Right lobe of liver (tissue), 6 donors: ENCODE data around the gene STXBP5. TPM values are rescaled to one million over a fixed set of nuclear protein-coding genes. Genes with fewer than 3 reads are reported as not detected.

Experiments used
- ATAC-seq, 4 donors: fragments of 200-7000 bp; cut with Tn5 transposase; one replicate each; pipeline ENCODE4 v1.9.1; 2020; ENCODE audit warnings: mild to moderate bottlenecking in 4 of 4, moderate library complexity in 4 of 4
- DNase-seq, 3 donors: peaks; one replicate each; pipeline ENCODE4 v3.0.0-alpha.2; 2020
- H3K27ac ChIP-seq, 3 donors: fragments of 200-600 bp; one replicate each; pipeline ENCODE4 v1.8.0; 2022
- H3K27me3 ChIP-seq, 2 donors: fragments of 200-600 bp; one replicate each; pipeline ENCODE4 v1.8.0; 2022
- H3K36me3 ChIP-seq, 4 donors: fragments of 200-600 bp; sonication (generic) in 1 of 4; one replicate each; pipeline versions ENCODE4 v1.5.1 to v1.8.0; 2017 to 2022; ENCODE audit warnings: control low read depth in 1 of 4
- H3K4me1 ChIP-seq, 4 donors: fragments of 200-600 bp; sonication (generic) in 1 of 4; one replicate each; pipeline versions ENCODE4 v1.5.1 to v1.8.0; 2017 to 2022; ENCODE audit warnings: control low read depth in 1 of 4
- H3K4me3 ChIP-seq, 3 donors: fragments of 200-600 bp; one replicate each; pipeline ENCODE4 v1.8.0; 2022
- H3K9me3 ChIP-seq, 4 donors: fragments of 200-600 bp; sonication (generic) in 1 of 4; one replicate each; pipeline versions ENCODE4 v1.5.1 to v1.8.0; 2017 to 2022; ENCODE audit warnings: control low read depth in 1 of 4
- POLR2A ChIP-seq: fragments of 450-650 bp; IDR thresholded peaks from one replicate; pipeline ENCODE4 v1.6.1; 2017; ENCODE audit warnings: antibody characterized with exemption, mild to moderate bottlenecking
- WGBS: methylation state at CpG from one replicate; pipeline ENCODE4 v1.1.6; 2018; ENCODE audit warnings: low coverage, low lambda C conversion rate; ENCODE audit not compliant: insufficient coverage; ENCODE audit errors: missing lambda C conversion rate; 5-methylcytosine and 5-hydroxymethylcytosine counted together
- intact Hi-C, 2 donors: fragments of 100-400 bp; cut with DNase I; formaldehyde crosslinking; loops; one replicate each; pipeline versions ENCODE4 v1.11.2 to v1.14.1; 2022
- total RNA-seq, 6 experiments: library from RNA; depleted of rRNA in 2 of 6; stranded (reverse); fragments of >200 nt in 2 of 6; fragmentation: NEBNext Ultra II Directional in 3 of 6; extraction: Animal tissue kit (Norgen Biotek cat#: 25700) in 3 of 6; gene quantifications; one replicate each; pipeline versions ENCODE4 v1.1.0 to v1.2.4, GENCODE V29; 2016 to 2023
- TF ChIP-seq, protein P1 (sequence below), 4 donors: fragments of 200-600 bp in 3 of 4; fragments of 450-650 bp in 1 of 4; IDR thresholded peaks; one replicate each; pipeline versions ENCODE4 v1.5.1 to v1.8.0; 2016 to 2022; ENCODE audit warnings: antibody characterized with exemption in 4 of 4, mild to moderate bottlenecking in 2 of 4
- donor health status: DM: no; HTN: yes; CAD: no.
- donor health status: DM: no; HTN: no; CAD: no.
- donor health status: DM: no; HTN: no; CAD: no.
- donor health status: DM: no; HTN: yes; CAD: no.
- donor health status: DM: no; HTN: yes; CAD: no.

Gene STXBP5
- total RNA-seq, 6 experiments from 2014 or later: 3.9 to 7.6 (median 5.7) TPM

DNA sequence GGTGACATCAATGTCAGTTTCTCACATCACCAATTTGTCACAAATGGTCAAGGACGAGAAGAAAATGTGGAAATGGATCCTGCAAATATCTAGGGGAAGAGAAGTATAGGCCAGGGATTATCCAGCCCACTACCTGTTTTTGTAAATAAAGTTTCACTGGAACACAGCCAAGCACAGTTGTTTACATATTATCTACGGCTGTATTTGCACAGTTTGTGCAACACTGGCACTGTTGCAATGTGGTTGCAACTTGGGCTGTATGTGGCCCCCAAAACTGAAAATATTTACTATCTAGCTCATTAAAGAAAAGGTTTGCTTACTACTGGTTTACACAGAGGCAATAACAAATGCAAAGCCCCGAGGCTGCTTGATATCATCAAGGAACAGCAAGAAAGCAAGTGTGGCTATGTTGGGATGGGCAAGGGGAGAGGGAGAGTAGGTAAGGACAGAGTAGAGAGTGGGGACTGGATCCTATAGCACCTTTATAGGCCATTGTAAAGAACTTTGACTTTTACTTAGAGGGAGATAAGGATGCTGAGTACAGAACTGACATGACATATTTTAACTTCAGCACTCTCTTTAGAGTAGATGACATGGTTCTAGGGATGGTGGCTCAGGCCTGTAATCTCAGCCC, 11.8 kb upstream of the STXBP5 start:
- ATAC-seq: peak; percentile 88 to 90 (median 88)
- intact Hi-C loops: no loop called here
- no peaks in the 10 kb centered on the region for H3K9me3 ChIP-seq
- no peaks in the 10 kb centered on the region for H3K36me3 ChIP-seq
- no peaks in the 10 kb centered on the region for H3K27me3 ChIP-seq
- 12% methylated on average over 3 of the region's 3 CpGs for WGBS
- H3K27ac ChIP-seq: no peak overlapping the region
- peak in 1 of 3 donors; percentile 33 for DNase-seq
- no peak overlapping the region for H3K4me3 ChIP-seq
- TF ChIP-seq, protein P1, sequence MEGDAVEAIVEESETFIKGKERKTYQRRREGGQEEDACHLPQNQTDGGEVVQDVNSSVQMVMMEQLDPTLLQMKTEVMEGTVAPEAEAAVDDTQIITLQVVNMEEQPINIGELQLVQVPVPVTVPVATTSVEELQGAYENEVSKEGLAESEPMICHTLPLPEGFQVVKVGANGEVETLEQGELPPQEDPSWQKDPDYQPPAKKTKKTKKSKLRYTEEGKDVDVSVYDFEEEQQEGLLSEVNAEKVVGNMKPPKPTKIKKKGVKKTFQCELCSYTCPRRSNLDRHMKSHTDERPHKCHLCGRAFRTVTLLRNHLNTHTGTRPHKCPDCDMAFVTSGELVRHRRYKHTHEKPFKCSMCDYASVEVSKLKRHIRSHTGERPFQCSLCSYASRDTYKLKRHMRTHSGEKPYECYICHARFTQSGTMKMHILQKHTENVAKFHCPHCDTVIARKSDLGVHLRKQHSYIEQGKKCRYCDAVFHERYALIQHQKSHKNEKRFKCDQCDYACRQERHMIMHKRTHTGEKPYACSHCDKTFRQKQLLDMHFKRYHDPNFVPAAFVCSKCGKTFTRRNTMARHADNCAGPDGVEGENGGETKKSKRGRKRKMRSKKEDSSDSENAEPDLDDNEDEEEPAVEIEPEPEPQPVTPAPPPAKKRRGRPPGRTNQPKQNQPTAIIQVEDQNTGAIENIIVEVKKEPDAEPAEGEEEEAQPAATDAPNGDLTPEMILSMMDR (IDR thresholded peaks at IDR 0.05): no peak
- no peak for TF ChIP-seq POLR2A
- H3K4me1 ChIP-seq: peaks cover 0 to 11% (median 2%) of the 10 kb centered on the region in 4 donors

DNA sequence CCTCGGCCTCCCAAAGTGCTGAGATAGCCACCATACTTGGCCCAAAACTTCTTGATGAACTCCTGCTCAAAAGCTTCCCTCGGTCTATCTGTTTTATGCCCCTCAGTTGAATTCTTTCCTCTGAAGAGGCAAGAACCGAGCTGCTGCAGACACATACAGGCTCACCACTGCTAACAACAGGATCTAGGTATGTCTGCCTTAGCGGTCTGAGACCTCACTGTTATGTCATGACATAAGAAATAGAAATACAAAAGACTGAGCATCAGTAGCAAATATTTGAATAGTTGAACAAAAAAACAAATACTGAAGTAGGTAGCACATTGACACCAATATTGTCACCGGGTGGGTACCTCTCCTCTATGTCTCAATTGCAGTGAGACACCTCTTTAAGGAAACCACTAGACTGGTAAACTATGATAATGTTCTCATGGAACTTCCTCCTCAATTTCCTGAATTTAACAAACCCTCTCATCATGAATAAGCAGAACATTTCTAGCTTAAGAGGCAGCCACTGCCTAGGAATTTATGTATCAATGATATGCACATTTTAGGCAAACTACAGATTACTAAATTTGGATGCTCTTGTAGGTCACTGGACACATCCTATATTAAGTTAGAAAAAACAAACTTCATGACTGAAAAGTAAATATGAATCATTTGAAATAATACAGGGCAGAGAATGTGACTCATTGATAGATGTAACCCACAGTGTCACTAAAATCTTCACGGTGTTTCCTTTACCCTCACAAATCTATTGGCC, 9.4 kb upstream of the STXBP5 start:
- H3K4me3 ChIP-seq: no peak overlapping the region
- H3K27me3 ChIP-seq: no peaks in the 10 kb centered on the region
- intact Hi-C loops: no loop called here
- no peak overlapping the region for H3K27ac ChIP-seq
- H3K36me3 ChIP-seq: no peaks in the 10 kb centered on the region
- TF ChIP-seq, protein P1 (IDR thresholded peaks at IDR 0.05): no peak
- TF ChIP-seq POLR2A: no peak
- H3K4me1 ChIP-seq: peaks cover 0 to 11% (median 2%) of the 10 kb centered on the region in 4 donors
- DNase-seq: no peak
- no peak for ATAC-seq
- H3K9me3 ChIP-seq: no peaks in the 10 kb centered on the region
- 68% methylated on average over 5 of the region's 6 CpGs for WGBS

DNA sequence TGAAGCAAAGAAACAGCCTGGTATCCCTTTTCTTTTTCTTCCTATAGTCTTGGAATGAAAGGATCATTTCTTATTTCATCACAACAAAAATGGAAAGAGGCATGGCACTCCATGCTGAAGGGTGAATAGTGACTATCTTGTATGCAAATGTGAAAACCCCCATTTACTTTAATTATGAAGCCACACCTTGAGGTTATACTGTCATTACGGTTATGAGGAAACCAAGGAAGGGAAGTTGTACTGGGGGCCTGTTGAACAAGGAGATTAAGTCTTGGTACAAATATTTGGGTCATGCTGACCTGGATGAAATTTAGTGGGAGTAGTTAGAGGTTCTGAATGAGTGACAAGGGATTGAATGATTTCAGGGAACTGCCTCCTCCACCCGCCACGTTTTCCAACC, 8.7 kb upstream of the STXBP5 start:
- Histone ChIP-seq H3K27me3 (no peaks in the 10 kb centered on the region), H3K36me3 (no peaks in the 10 kb centered on the region), H3K4me3 (no peak overlapping the region), H3K4me1 (peaks cover 0 to 11% (median 2%) of the 10 kb centered on the region in 4 donors), H3K9me3 (no peaks in the 10 kb centered on the region), H3K27ac (no peak overlapping the region)
- intact Hi-C loops: no loop called here
- TF ChIP-seq, protein P1 (IDR thresholded peaks at IDR 0.05): no peak
- no peak for TF ChIP-seq POLR2A
- ATAC-seq: no peak
- WGBS: 33% methylated on average over 1 of the region's 3 CpGs
- no peak for DNase-seq

DNA sequence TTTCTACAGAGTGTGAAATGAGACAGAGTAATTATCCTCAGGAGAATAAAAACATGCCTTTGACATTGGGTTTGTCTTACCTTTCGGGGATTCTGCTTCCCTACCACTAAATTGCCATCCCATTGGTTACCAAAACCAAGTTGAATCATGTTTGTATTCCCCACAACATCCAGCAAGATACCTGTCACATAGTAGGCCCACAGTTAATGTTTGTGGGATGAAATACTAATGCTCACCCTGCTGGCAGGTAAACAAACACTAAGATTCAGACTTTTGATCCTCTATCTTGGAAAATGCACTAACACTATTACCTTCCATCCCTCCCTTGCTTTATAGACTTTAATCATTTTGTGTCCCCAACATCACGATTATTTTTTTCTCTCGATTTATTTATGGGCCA, 8.2 kb upstream of the STXBP5 start:
- H3K9me3 ChIP-seq: no peaks in the 10 kb centered on the region
- H3K4me1 ChIP-seq: peaks cover 0 to 11% (median 2%) of the 10 kb centered on the region in 4 donors
- no peaks in the 10 kb centered on the region for H3K27me3 ChIP-seq
- WGBS: 81% methylated on average over 3 of the region's 3 CpGs
- TF ChIP-seq POLR2A: no peak
- TF ChIP-seq, protein P1 (IDR thresholded peaks at IDR 0.05): no peak
- H3K36me3 ChIP-seq: no peaks in the 10 kb centered on the region
- intact Hi-C loops: no loop called here
- DNase-seq (no peak), ATAC-seq (no peak)
- H3K27ac ChIP-seq: no peak overlapping the region
- H3K4me3 ChIP-seq: no peak overlapping the region
